ENCODE measurements around the gene TMEM138. TPM values are rescaled to one million over a fixed set of nuclear protein-coding genes. Genes with fewer than 3 reads are reported as not detected.

TMEM138 gene
- total and polyA plus RNA-seq, 5 donors from 2014 or later, result 48.6 to 73.2 (median 59.9) TPM

DNA sequence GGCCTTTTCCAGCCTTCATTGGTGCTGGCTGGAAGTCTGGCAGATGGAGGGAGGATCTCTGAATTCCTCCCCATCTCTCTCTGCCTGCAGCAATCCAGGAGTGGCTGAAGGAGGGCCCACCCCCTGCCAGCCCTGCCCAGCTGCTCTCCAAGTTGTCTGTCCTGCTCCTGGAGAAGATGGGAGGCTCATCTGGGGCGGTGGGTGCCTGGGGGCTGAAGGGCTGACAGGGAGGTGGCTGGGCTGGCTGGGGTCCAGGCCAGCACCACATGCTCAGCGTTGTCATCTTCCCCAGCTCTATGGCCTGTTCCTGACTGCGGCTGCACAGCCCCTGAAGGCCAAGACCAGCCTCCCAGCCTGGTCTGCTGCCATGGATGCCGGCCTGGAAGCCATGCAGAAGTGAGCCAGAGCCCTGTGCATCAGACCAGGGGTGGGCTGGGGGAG is 17.0 kb upstream of the TMEM138 start:
- Mint-ChIP-seq H3K27ac (peak overlapping the region in 1 of 3 donors; percentile 32), H3K4me1 (peaks cover 0 to 5% (median 0%) of the 10 kb centered on the region in 4 donors), H3K9me3 (no peaks in the 10 kb centered on the region), H3K27me3 (no peaks in the 10 kb centered on the region), H3K4me3 (no peak overlapping the region), H3K36me3 (peaks cover 19% of the 10 kb centered on the region)
- H3K9me3 ChIP-seq (ENCODE audit: control insufficient read depth in 2 of 2, low read length in 2 of 2), result no peaks in the 10 kb centered on the region
- no peak overlapping the region for H3K4me3 ChIP-seq (ENCODE audit: low read depth, low read length)
- H3K36me3 ChIP-seq (ENCODE audit: control insufficient read depth, insufficient read depth, low read length), result peaks cover 22% of the 10 kb centered on the region
- no peaks in the 10 kb centered on the region for H3K4me1 ChIP-seq (ENCODE audit: control insufficient read depth, insufficient read depth, low read length, poor library complexity, severe bottlenecking)
- no peak for ATAC-seq (ENCODE audit: low read depth in 2 of 2)
- H3K27me3 ChIP-seq (ENCODE audit: control insufficient read depth, insufficient read depth, low read length), result no peaks in the 10 kb centered on the region
- no peak overlapping the region for H3K27ac ChIP-seq (ENCODE audit: insufficient read depth, low read length, poor library complexity, severe bottlenecking)
- DNase-seq, result no peak

DNA sequence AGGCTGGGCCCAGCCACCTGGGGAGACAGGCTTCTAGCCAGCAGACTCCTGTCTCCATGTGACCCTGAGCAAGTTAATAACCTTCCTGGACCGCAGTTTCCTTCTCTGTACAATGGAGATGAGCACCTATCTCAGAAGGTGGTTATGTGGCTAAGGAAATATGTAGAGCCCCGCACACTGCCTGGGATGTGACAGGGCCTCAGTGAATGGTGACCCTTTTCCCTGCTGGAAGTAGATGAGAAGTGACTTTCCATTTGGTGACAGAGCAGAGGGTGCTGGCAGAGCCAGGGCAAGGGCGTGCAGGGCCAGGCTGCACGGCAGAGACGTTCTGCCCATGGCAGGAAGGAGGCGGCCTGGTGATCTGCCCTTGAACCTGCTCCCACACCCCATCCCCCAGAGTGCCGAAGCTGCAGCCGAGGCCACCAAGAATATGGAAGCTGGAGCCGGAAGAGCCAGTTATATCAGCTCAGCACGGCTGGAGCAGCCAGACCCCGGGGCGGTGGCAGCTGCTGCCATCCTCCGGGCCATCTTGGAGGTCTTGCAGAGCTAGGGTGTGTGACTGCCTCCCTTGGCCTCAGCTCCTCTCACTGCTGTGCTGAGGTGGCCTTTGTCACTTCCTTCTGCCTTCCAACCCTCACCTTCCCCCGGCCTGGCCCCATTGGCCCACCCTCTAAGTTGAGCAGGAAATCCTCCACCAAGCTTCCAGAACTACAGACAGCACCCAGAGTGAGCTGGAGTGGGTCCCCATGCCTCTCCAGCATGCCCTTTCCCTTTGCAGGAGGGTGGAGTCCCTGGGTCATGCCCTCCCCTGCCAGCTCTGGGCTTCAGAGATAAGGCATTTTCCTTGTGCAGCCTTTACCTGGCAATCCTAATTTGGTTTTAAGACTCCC is 16.0 kb upstream of the TMEM138 start:
- no peak overlapping the region for H3K4me3 Mint-ChIP-seq
- H3K36me3 ChIP-seq (ENCODE audit: control insufficient read depth, insufficient read depth, low read length), result peaks cover 23% of the 10 kb centered on the region
- H3K27ac Mint-ChIP-seq, result peak overlapping the region in 1 of 3 donors; percentile 92
- H3K27me3 Mint-ChIP-seq, result no peaks in the 10 kb centered on the region
- H3K9me3 ChIP-seq (ENCODE audit: control insufficient read depth in 2 of 2, low read length in 2 of 2), result no peaks in the 10 kb centered on the region
- no peaks in the 10 kb centered on the region for H3K27me3 ChIP-seq (ENCODE audit: control insufficient read depth, insufficient read depth, low read length)
- peaks cover 14% of the 10 kb centered on the region for H3K36me3 Mint-ChIP-seq
- H3K4me1 Mint-ChIP-seq, result peaks cover 0 to 5% (median 0%) of the 10 kb centered on the region in 4 donors
- ATAC-seq (ENCODE audit: low read depth in 2 of 2) (no peak), DNase-seq (no peak)
- no peak overlapping the region for H3K4me3 ChIP-seq (ENCODE audit: low read depth, low read length)
- H3K27ac ChIP-seq (ENCODE audit: insufficient read depth, low read length, poor library complexity, severe bottlenecking), result no peak overlapping the region
- no peaks in the 10 kb centered on the region for H3K4me1 ChIP-seq (ENCODE audit: control insufficient read depth, insufficient read depth, low read length, poor library complexity, severe bottlenecking)
- no peaks in the 10 kb centered on the region for H3K9me3 Mint-ChIP-seq

DNA sequence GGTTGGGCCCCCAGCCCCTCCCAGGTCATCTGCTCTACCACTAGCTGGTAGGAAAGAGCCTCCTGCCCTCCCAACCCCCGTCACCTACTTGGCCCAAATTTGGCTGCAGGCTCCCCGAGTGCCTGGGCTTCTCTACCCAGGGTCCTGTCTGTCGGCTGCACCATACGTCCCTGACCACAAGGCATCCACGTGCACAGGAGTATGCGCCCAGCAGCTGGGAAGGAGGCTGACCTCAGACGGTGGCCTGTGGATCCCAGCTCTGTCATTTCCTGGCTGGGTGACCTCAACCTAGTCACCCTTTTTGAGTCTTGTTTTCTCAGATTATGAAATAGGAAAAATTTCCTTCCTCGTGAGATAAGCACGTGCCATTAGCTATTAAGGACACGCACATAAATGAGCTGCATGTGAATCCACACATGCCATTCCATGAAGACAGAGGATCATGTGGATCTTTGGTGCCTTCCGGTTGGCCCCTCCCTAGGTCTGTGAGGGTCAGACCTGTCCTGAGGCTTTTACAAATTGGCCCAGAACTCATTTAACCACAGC is 14.2 kb upstream of the TMEM138 start:
- H3K27me3 ChIP-seq (ENCODE audit: control insufficient read depth, insufficient read depth, low read length), result no peaks in the 10 kb centered on the region
- Mint-ChIP-seq H3K36me3 (peaks cover 13% of the 10 kb centered on the region), H3K27ac (no peak overlapping the region), H3K9me3 (no peaks in the 10 kb centered on the region), H3K27me3 (no peaks in the 10 kb centered on the region), H3K4me1 (peaks cover 0 to 8% (median 0%) of the 10 kb centered on the region in 4 donors), H3K4me3 (no peak overlapping the region)
- no peak overlapping the region for H3K27ac ChIP-seq (ENCODE audit: insufficient read depth, low read length, poor library complexity, severe bottlenecking)
- no peaks in the 10 kb centered on the region for H3K4me1 ChIP-seq (ENCODE audit: control insufficient read depth, insufficient read depth, low read length, poor library complexity, severe bottlenecking)
- peak in 1 of 2 donors; percentile 19 for ATAC-seq (ENCODE audit: low read depth in 2 of 2)
- H3K9me3 ChIP-seq (ENCODE audit: control insufficient read depth in 2 of 2, low read length in 2 of 2), result no peaks in the 10 kb centered on the region
- no peak overlapping the region for H3K4me3 ChIP-seq (ENCODE audit: low read depth, low read length)
- no peak for DNase-seq
- H3K36me3 ChIP-seq (ENCODE audit: control insufficient read depth, insufficient read depth, low read length), result peaks cover 34% of the 10 kb centered on the region

DNA sequence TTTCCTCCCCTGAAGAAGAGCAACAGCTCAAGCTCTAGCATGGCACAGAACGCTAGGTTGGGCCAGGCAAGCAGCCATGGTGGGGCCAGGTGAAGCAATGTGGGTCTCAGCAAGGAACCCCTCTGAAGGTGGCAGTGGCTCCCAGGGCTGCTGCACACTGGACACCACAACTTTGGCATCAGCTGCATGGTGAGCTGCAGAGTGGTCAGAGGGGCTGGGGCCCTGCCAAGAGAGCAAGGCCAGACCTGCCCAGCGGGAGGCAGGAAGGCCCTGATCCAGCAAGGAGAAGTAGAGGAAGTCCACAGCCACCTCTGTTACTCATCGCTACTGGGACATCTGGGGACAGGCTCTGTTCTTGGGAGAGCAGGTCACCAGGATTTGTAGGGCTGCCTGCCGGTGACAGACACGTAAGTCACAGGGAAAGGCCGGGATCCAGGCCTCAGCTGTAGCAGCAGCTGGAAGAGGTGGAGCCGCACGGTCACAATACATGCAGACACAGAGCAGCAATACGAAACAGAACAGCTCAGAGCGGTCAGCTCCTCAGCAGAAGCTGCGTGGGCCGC is 12.9 kb upstream of the TMEM138 start:
- no peak overlapping the region for H3K4me3 Mint-ChIP-seq
- H3K36me3 Mint-ChIP-seq, result peaks cover 20% of the 10 kb centered on the region
- H3K36me3 ChIP-seq (ENCODE audit: control insufficient read depth, insufficient read depth, low read length), result peaks cover 45% of the 10 kb centered on the region
- H3K27me3 ChIP-seq (ENCODE audit: control insufficient read depth, insufficient read depth, low read length), result no peaks in the 10 kb centered on the region
- no peak overlapping the region for H3K4me3 ChIP-seq (ENCODE audit: low read depth, low read length)
- no peaks in the 10 kb centered on the region for H3K9me3 ChIP-seq (ENCODE audit: control insufficient read depth in 2 of 2, low read length in 2 of 2)
- DNase-seq (no peak), ATAC-seq (ENCODE audit: low read depth in 2 of 2) (no peak)
- H3K4me1 ChIP-seq (ENCODE audit: control insufficient read depth, insufficient read depth, low read length, poor library complexity, severe bottlenecking), result no peaks in the 10 kb centered on the region
- no peak overlapping the region for H3K27ac ChIP-seq (ENCODE audit: insufficient read depth, low read length, poor library complexity, severe bottlenecking)
- peaks cover 0 to 8% (median 2%) of the 10 kb centered on the region in 4 donors for H3K4me1 Mint-ChIP-seq
- peak overlapping the region in 1 of 3 donors; percentile 73 for H3K27ac Mint-ChIP-seq
- no peaks in the 10 kb centered on the region for H3K9me3 Mint-ChIP-seq
- no peaks in the 10 kb centered on the region for H3K27me3 Mint-ChIP-seq

DNA sequence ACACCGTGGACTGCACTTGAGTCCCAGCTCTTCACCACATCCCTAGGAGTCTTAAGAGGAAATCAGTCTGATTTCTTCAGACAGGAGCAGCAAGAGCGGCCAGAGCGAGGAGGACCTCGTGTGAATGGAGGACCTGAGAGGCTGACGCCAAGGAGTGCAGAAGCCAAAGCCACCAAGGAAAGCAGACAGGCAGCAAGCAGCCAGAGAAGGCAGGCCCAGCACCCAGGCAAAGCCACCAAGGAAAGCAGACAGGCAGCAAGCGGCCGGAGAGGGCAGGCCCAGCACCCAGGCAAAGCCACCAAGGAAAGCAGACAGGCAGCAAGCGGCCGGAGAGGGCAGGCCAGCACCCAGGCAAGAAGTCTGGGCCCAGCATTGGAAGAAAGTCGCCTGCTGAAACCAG is 12.3 kb upstream of the TMEM138 start:
- peaks cover 0 to 8% (median 2%) of the 10 kb centered on the region in 4 donors for H3K4me1 Mint-ChIP-seq
- no peak for ATAC-seq (ENCODE audit: low read depth in 2 of 2)
- H3K9me3 Mint-ChIP-seq, result no peaks in the 10 kb centered on the region
- no peaks in the 10 kb centered on the region for H3K27me3 Mint-ChIP-seq
- Histone ChIP-seq H3K4me3 (ENCODE audit: low read depth, low read length) (no peak overlapping the region), H3K27ac (ENCODE audit: insufficient read depth, low read length, poor library complexity, severe bottlenecking) (no peak overlapping the region), H3K36me3 (ENCODE audit: control insufficient read depth, insufficient read depth, low read length) (peaks cover 45% of the 10 kb centered on the region), H3K27me3 (ENCODE audit: control insufficient read depth, insufficient read depth, low read length) (no peaks in the 10 kb centered on the region), H3K4me1 (ENCODE audit: control insufficient read depth, insufficient read depth, low read length, poor library complexity, severe bottlenecking) (no peaks in the 10 kb centered on the region), H3K9me3 (ENCODE audit: control insufficient read depth in 2 of 2, low read length in 2 of 2) (no peaks in the 10 kb centered on the region)
- no peak overlapping the region for H3K4me3 Mint-ChIP-seq
- no peak for DNase-seq
- peak overlapping the region in 1 of 3 donors; percentile 56 for H3K27ac Mint-ChIP-seq
- H3K36me3 Mint-ChIP-seq, result peaks cover 20% of the 10 kb centered on the region

DNA sequence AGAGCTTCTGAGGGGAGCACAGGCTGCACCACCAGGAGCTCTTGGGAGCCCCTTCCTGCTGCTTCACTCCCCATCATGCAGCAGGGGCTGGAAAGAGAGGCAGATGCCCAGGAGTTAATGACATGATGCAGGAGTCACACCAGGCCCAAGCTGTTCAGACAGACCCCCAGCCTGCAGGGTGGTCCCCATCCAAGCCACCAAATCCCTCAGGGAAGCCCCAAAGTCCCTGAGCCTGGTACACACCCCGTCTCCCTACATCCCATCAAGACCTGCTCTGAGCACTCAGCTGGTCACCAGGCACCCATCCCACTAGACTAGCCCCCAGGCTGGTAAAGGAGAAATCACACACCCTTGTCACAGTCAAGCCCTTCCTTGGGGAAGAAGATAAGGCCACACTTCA is 11.8 kb upstream of the TMEM138 start:
- Histone ChIP-seq H3K27me3 (ENCODE audit: control insufficient read depth, insufficient read depth, low read length) (no peaks in the 10 kb centered on the region), H3K4me3 (ENCODE audit: low read depth, low read length) (no peak overlapping the region), H3K27ac (ENCODE audit: insufficient read depth, low read length, poor library complexity, severe bottlenecking) (no peak overlapping the region), H3K9me3 (ENCODE audit: control insufficient read depth in 2 of 2, low read length in 2 of 2) (no peaks in the 10 kb centered on the region), H3K36me3 (ENCODE audit: control insufficient read depth, insufficient read depth, low read length) (peaks cover 45% of the 10 kb centered on the region), H3K4me1 (ENCODE audit: control insufficient read depth, insufficient read depth, low read length, poor library complexity, severe bottlenecking) (no peaks in the 10 kb centered on the region)
- peak overlapping the region in 1 of 3 donors; percentile 44 for H3K27ac Mint-ChIP-seq
- no peaks in the 10 kb centered on the region for H3K27me3 Mint-ChIP-seq
- no peak for ATAC-seq (ENCODE audit: low read depth in 2 of 2)
- DNase-seq, result no peak
- H3K4me1 Mint-ChIP-seq, result peaks cover 0 to 8% (median 2%) of the 10 kb centered on the region in 4 donors
- H3K9me3 Mint-ChIP-seq, result no peaks in the 10 kb centered on the region
- H3K4me3 Mint-ChIP-seq, result no peak overlapping the region
- peaks cover 20% of the 10 kb centered on the region for H3K36me3 Mint-ChIP-seq

DNA sequence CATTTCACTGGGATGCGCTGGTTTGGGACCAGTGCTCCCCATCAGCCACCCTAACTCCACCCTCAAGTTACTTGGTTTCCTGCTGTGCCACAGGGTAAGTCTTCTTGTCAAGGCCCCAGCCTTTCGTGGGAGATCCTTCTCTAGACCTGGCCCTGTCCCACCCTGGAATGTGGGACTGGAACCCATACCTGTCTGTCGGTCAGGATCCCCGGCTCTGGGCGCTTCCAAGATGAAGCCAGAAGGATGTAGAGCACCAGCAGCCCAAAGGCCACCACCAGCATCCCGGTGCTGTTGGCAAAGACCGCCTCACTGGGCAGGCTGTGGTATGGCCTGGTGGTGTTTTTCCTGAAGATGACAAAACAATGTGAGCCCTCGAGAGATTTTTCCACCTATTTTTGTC is 11.4 kb upstream of the TMEM138 start:
- ATAC-seq (ENCODE audit: low read depth in 2 of 2), result no peak
- Mint-ChIP-seq H3K27ac (peak overlapping the region in 1 of 3 donors; percentile 44), H3K36me3 (peaks cover 20% of the 10 kb centered on the region), H3K27me3 (no peaks in the 10 kb centered on the region), H3K4me1 (peaks cover 0 to 8% (median 2%) of the 10 kb centered on the region in 4 donors), H3K9me3 (no peaks in the 10 kb centered on the region), H3K4me3 (no peak overlapping the region)
- H3K36me3 ChIP-seq (ENCODE audit: control insufficient read depth, insufficient read depth, low read length), result peaks cover 45% of the 10 kb centered on the region
- no peak overlapping the region for H3K4me3 ChIP-seq (ENCODE audit: low read depth, low read length)
- no peak for DNase-seq
- no peaks in the 10 kb centered on the region for H3K27me3 ChIP-seq (ENCODE audit: control insufficient read depth, insufficient read depth, low read length)
- no peaks in the 10 kb centered on the region for H3K4me1 ChIP-seq (ENCODE audit: control insufficient read depth, insufficient read depth, low read length, poor library complexity, severe bottlenecking)
- H3K27ac ChIP-seq (ENCODE audit: insufficient read depth, low read length, poor library complexity, severe bottlenecking), result no peak overlapping the region
- no peaks in the 10 kb centered on the region for H3K9me3 ChIP-seq (ENCODE audit: control insufficient read depth in 2 of 2, low read length in 2 of 2)

Data from CD4-positive, CD25-positive, alpha-beta regulatory T cell (primary cell).